ENCODE measurements around the gene VWA3B.

- TF ChIP-seq CTCF (conservative IDR thresholded peaks at IDR 0.05) (no peak), ZFX (IDR thresholded peaks at IDR 0.05) (no peak)
These were observed 147.0 kb downstream of the VWA3B start for GRCh38 chr2:98233941-98234340.
